ENCODE data around the gene ARL15. TPM values are rescaled to one million over a fixed set of nuclear protein-coding genes. Genes with fewer than 3 reads are reported as not detected.

Gene ARL15
- total and polyA plus RNA-seq, 2 of the 4 experiments (the other 2 are of a cell fraction), result 7.3 to 19.2 TPM

- Histone ChIP-seq H2BK120ac (ENCODE audit: low read depth, low read length) (no peak overlapping the region), H3K4me2 (ENCODE audit: low read depth, low read length) (no peak overlapping the region; the same call in 1 of the 2 replicates), H3K14ac (replicated peaks; ENCODE audit: low read depth, low read length) (no peak overlapping the region), H3K18ac (ENCODE audit: low read depth, low read length) (no peak overlapping the region), H2AK9ac (replicated peaks; ENCODE audit: low read depth, low read length, poor library complexity) (no peak overlapping the region), H4K5ac (ENCODE audit: low read depth, low read length) (no peak overlapping the region), H2BK15ac (ENCODE audit: low read depth, low read length) (no peak overlapping the region), H4K20me1 (ENCODE audit: insufficient read depth, low read length) (peaks cover 2% of the 10 kb centered on the region; the same call in 1 of the 2 replicates), H2AFZ (replicated peaks; ENCODE audit: low read length, poor library complexity) (no peak overlapping the region), H3K4ac (ENCODE audit: low read depth, low read length) (no peak overlapping the region), H3K9ac (ENCODE audit: low read depth, low read length) (no peak overlapping the region), H3K23ac (ENCODE audit: low read depth, low read length) (no peak overlapping the region), H3K27me3 (ENCODE audit: control insufficient read depth, insufficient read depth, low read length) (no peaks in the 10 kb centered on the region), H3K9me1 (ENCODE audit: insufficient read depth, low read length) (0 out of 2 replicates have a peak, but pooled peaks cover 2% of the 10 kb centered on the region), H3K9me3 (ENCODE audit: control insufficient read depth, insufficient read depth, low read length) (no peaks in the 10 kb centered on the region), H2AK5ac (ENCODE audit: low read depth, low read length) (no peak overlapping the region), H2BK5ac (ENCODE audit: low read depth, low read length, poor library complexity, severe bottlenecking) (no peak overlapping the region), H3K79me1 (ENCODE audit: low read depth in 1 of 2, low read length in 2 of 2) (peaks cover 8 to 12% of the 10 kb centered on the region in 2 experiments), H3K4me3 (ENCODE audit: insufficient read depth, low read depth, low read length) (no peak overlapping the region), H3K36me3 (ENCODE audit: control insufficient read depth, insufficient read depth, low read length) (no peaks in the 10 kb centered on the region), H3K56ac (ENCODE audit: extremely low read depth, insufficient read depth, low read length) (no peak overlapping the region), H3K4me1 (ENCODE audit: control insufficient read depth, insufficient read depth, low read length) (peaks cover 5% of the 10 kb centered on the region; the same call in 1 of the 2 replicates), H3K27ac (ENCODE audit: insufficient read depth, low read length) (no peak overlapping the region), H2BK20ac (ENCODE audit: low read depth, low read length) (no peak overlapping the region), H4K91ac (ENCODE audit: insufficient read depth, low read depth, low read length) (no peak overlapping the region), H4K8ac (ENCODE audit: low read depth in 2 of 2, low read length in 2 of 2) (no peak overlapping the region)
- CTCF ChIA-PET, result no interaction called here
- no TSS peak for BruUV-seq (replicated peaks)
- TF ChIP-seq MAZ (IDR thresholded peaks at IDR 0.05; ENCODE audit: borderline replicate concordance, low read depth, low read length) (no peak), NFE2L2 (IDR thresholded peaks at IDR 0.05; ENCODE audit: low read depth, low read length) (no peak), BHLHE40 (IDR thresholded peaks at IDR 0.05; ENCODE audit: low read depth, low read length) (no peak), FOS (IDR thresholded peaks at IDR 0.05; ENCODE audit: low read depth, low read length) (no peak), ELK1 (IDR thresholded peaks at IDR 0.05; ENCODE audit: borderline replicate concordance, low read depth, low read length) (no peak), MAFK (IDR thresholded peaks at IDR 0.05; ENCODE audit: low read depth, low read length) (no peak), RFX5 (IDR thresholded peaks at IDR 0.05; ENCODE audit: low read depth, low read length) (no peak)
- dilution Hi-C loops (cut with HindIII; ENCODE audit: low sequenced_read_pairs, unreplicated experiment) (no loop called here), intact Hi-C loops (cut with micrococcal nuclease) (loop anchor here (5.0 kb wide), 1 partner anchor 47 kb away; no protein-coding TSS in a partner anchor), in situ Hi-C loops (cut with MboI; ENCODE audit: low sequenced_read_pairs) (loop anchor here (5.0 to 10.0 kb wide), 3 partner anchors 152 to 635 kb away; no protein-coding TSS in a partner anchor)
- POLR2A ChIA-PET (ENCODE audit: unreplicated experiment), result no interaction called here
- WGBS, 2 experiments (ENCODE audit: extremely low coverage in 2 of 2, insufficient read length in 1 of 2), result 62% methylated on average over 2 of the region's 4 CpGs; no CpG with 5 or more reads in 1 of the 2 experiments
- no peak for ATAC-seq (ENCODE audit: low read depth)
- DNase-seq, result no peak
These were observed 50.4 kb downstream of the ARL15 start for GRCh38 chr5:54259981-54260380.
